ENCODE results near the gene PLS3.

PLS3 gene

DNA sequence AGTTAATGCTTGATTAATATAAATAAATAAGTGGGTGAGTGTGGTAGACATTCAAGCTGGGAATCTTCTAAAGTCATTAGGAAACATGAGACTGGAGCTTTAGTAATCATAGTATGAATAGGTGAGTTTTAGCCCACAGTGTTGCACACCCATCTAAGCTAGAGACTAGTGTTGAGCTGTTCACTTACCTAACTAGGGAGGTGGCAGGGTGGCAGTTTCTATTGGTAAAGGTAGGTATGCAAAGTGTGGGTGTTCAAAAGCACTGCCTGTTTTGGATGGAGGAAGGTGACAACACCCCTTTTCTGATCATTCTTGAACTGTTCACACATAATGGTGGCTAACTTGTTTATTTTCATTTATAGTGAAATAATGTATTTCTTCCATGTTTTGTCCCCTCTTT, 41.3 kb downstream of the PLS3 start:
- TF ChIP-seq, protein P1, sequence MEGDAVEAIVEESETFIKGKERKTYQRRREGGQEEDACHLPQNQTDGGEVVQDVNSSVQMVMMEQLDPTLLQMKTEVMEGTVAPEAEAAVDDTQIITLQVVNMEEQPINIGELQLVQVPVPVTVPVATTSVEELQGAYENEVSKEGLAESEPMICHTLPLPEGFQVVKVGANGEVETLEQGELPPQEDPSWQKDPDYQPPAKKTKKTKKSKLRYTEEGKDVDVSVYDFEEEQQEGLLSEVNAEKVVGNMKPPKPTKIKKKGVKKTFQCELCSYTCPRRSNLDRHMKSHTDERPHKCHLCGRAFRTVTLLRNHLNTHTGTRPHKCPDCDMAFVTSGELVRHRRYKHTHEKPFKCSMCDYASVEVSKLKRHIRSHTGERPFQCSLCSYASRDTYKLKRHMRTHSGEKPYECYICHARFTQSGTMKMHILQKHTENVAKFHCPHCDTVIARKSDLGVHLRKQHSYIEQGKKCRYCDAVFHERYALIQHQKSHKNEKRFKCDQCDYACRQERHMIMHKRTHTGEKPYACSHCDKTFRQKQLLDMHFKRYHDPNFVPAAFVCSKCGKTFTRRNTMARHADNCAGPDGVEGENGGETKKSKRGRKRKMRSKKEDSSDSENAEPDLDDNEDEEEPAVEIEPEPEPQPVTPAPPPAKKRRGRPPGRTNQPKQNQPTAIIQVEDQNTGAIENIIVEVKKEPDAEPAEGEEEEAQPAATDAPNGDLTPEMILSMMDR (conservative IDR thresholded peaks at IDR 0.05; ENCODE audit: control insufficient read depth, insufficient read depth, low read depth, low read length), result no peak
- no peak overlapping the region for H3K4me3 ChIP-seq (ENCODE audit: control insufficient read depth, low read depth, low read length)
- no peak for DNase-seq (ENCODE audit: low read depth)

- no peak overlapping the region for H3K4me3 ChIP-seq (ENCODE audit: control insufficient read depth, low read depth, low read length)
- no peak for DNase-seq (ENCODE audit: low read depth)
- TF ChIP-seq, protein P1 (conservative IDR thresholded peaks at IDR 0.05; ENCODE audit: control insufficient read depth, insufficient read depth, low read depth, low read length), result no peak
These were observed 41.9 kb downstream of the PLS3 start for GRCh38 chrX:115602729-115603389.

DNA sequence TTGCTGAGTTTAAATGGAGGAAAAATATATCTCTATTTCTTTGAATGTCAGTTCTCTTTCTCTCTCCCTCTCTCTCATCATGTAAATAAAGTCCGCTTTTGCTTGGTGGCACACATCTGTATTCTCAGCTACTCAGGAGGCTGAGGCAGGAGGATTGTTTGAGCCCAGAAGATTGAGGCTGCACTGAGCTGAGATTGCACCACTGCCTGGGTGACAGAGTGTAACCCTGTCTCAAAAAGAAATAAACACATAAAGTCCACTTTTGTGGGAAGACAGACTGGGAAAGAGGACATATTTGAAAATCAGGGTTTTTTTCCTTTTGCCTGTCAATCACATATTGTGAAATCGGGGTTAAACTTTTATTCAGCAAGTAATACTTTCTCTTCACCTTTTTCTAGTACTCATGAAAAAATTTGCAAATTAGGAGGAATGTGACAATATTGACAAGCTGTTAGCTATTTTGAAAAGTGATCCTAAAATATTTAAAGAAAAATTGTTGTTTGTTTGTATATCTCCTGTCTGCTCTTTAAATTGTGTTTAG, 42.6 kb downstream of the PLS3 start:
- DNase-seq (ENCODE audit: low read depth), result no peak
- H3K4me3 ChIP-seq (ENCODE audit: control insufficient read depth, low read depth, low read length), result no peak overlapping the region
- TF ChIP-seq, protein P1 (conservative IDR thresholded peaks at IDR 0.05; ENCODE audit: control insufficient read depth, insufficient read depth, low read depth, low read length), result no peak

GRCh38 chrX:115606861-115607260, 45.9 kb downstream of the PLS3 start:
- TF ChIP-seq, protein P1 (conservative IDR thresholded peaks at IDR 0.05; ENCODE audit: control insufficient read depth, insufficient read depth, low read depth, low read length), result no peak
- no peak for DNase-seq (ENCODE audit: low read depth)
- H3K4me3 ChIP-seq (ENCODE audit: control insufficient read depth, low read depth, low read length), result no peak overlapping the region

DNA sequence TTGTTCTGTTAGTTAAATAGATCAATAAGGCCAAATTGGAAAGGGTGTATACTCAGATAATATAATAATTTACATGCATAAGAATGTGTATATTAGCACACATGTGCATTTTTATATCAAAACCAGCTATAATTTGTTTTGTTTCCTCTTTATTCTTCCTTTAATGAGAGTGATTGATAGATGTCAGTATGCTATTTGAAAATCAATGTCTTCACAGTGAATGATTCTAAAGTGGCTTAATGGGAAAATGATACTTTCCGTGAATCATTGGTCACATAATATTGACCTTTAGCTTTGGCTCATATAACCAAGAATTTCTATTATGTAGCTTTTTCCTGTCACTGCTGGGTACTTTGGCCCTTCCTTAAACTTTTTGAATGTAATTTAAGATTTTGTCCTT, 48.6 kb downstream of the PLS3 start:
- no peak for DNase-seq (ENCODE audit: low read depth)
- H3K4me3 ChIP-seq (ENCODE audit: control insufficient read depth, low read depth, low read length), result no peak overlapping the region
- TF ChIP-seq, protein P1 (conservative IDR thresholded peaks at IDR 0.05; ENCODE audit: control insufficient read depth, insufficient read depth, low read depth, low read length), result no peak

GRCh38 chrX:115616943-115617563, 56.1 kb downstream of the PLS3 start:
- TF ChIP-seq, protein P1 (conservative IDR thresholded peaks at IDR 0.05; ENCODE audit: control insufficient read depth, insufficient read depth, low read depth, low read length), result no peak
- H3K4me3 ChIP-seq (ENCODE audit: control insufficient read depth, low read depth, low read length), result no peak overlapping the region
- DNase-seq (ENCODE audit: low read depth), result peak; percentile 68

All from fibroblast of mammary gland (primary cell).